ENCODE data around the gene TP53I11.

- TF ChIP-seq CTCF (conservative IDR thresholded peaks at IDR 0.05; ENCODE audit: low read depth in 2 of 2) (no peak), CREB1 (CRISPR knock-in tag; IDR thresholded peaks at IDR 0.05; ENCODE audit: low read depth) (no peak), EZH2 (IDR thresholded peaks at IDR 0.05; ENCODE audit: low read depth, unreplicated experiment) (no peak), POLR2AphosphoS5 (IDR thresholded peaks at IDR 0.05; ENCODE audit: low read depth) (no peak), ZNF114 (CRISPR knock-in tag; IDR thresholded peaks at IDR 0.05) (no peak), EZH2phosphoT487 (IDR thresholded peaks at IDR 0.05; ENCODE audit: unreplicated experiment) (no peak)
- TF ChIP-seq, protein P1, sequence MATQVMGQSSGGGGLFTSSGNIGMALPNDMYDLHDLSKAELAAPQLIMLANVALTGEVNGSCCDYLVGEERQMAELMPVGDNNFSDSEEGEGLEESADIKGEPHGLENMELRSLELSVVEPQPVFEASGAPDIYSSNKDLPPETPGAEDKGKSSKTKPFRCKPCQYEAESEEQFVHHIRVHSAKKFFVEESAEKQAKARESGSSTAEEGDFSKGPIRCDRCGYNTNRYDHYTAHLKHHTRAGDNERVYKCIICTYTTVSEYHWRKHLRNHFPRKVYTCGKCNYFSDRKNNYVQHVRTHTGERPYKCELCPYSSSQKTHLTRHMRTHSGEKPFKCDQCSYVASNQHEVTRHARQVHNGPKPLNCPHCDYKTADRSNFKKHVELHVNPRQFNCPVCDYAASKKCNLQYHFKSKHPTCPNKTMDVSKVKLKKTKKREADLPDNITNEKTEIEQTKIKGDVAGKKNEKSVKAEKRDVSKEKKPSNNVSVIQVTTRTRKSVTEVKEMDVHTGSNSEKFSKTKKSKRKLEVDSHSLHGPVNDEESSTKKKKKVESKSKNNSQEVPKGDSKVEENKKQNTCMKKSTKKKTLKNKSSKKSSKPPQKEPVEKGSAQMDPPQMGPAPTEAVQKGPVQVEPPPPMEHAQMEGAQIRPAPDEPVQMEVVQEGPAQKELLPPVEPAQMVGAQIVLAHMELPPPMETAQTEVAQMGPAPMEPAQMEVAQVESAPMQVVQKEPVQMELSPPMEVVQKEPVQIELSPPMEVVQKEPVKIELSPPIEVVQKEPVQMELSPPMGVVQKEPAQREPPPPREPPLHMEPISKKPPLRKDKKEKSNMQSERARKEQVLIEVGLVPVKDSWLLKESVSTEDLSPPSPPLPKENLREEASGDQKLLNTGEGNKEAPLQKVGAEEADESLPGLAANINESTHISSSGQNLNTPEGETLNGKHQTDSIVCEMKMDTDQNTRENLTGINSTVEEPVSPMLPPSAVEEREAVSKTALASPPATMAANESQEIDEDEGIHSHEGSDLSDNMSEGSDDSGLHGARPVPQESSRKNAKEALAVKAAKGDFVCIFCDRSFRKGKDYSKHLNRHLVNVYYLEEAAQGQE (IDR thresholded peaks at IDR 0.05; ENCODE audit: unreplicated experiment) = no peak
- TF ChIP-seq, protein P2, sequence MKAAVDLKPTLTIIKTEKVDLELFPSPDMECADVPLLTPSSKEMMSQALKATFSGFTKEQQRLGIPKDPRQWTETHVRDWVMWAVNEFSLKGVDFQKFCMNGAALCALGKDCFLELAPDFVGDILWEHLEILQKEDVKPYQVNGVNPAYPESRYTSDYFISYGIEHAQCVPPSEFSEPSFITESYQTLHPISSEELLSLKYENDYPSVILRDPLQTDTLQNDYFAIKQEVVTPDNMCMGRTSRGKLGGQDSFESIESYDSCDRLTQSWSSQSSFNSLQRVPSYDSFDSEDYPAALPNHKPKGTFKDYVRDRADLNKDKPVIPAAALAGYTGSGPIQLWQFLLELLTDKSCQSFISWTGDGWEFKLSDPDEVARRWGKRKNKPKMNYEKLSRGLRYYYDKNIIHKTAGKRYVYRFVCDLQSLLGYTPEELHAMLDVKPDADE (IDR thresholded peaks at IDR 0.05) = no peak
Observed at GRCh38 chr11:44982496-44983062, 31.9 kb upstream of the TP53I11 start.

Measured in GM23338 (cell line).